Neutrophil (primary cell): ENCODE results near the gene NUFIP2.

Experiments used
- H3K27ac ChIP-seq: fragments of 200-600 bp; sonication (generic); 2 replicates; pipeline ENCODE4 v1.5.1; 2016; ENCODE audit warnings: mild to moderate bottlenecking, moderate library complexity
- H3K27me3 ChIP-seq: fragments of 200-600 bp; sonication (generic); 2 replicates; pipeline ENCODE4 v1.6.0; 2016; ENCODE audit warnings: mild to moderate bottlenecking
- H3K36me3 ChIP-seq: fragments of 200-600 bp; sonication (generic); 2 replicates; pipeline ENCODE4 v1.5.1; 2017
- H3K4me1 ChIP-seq, 2 experiments: fragments of 200-600 bp in 1 of 2; sonication (generic) in 1 of 2; 1 replicate in 1 of 2; 2 replicates in 1 of 2; pipeline versions ENCODE4 v1.5.1 to v1.6.1; 2013 to 2016; ENCODE audit warnings: low read depth in 1 of 2, low read length in 1 of 2, mild to moderate bottlenecking in 1 of 2, moderate library complexity in 1 of 2; ENCODE audit not compliant: control insufficient read depth in 1 of 2, insufficient read depth in 1 of 2
- H3K4me3 ChIP-seq, 2 experiments: fragments of 200-600 bp in 1 of 2; sonication (generic) in 1 of 2; 1 replicate in 1 of 2; 2 replicates in 1 of 2; pipeline ENCODE4 v1.5.1; 2013 to 2016; ENCODE audit warnings: low read depth in 1 of 2, low read length in 1 of 2, mild to moderate bottlenecking in 1 of 2, moderate library complexity in 1 of 2
- H3K9me3 ChIP-seq: fragments of 200-600 bp; sonication (generic); 2 replicates; pipeline ENCODE4 v1.5.1; 2016
- CTCF ChIP-seq: fragments of 200-600 bp; sonication (generic); IDR thresholded peaks from 2 replicates; pipeline ENCODE4 v1.5.1; 2016; ENCODE audit warnings: antibody characterized with exemption

The NUFIP2 gene

GRCh38 chr17:29331075-29331707 is 37.2 kb upstream of the NUFIP2 start:
- no peaks in the 10 kb centered on the region for H3K36me3 ChIP-seq
- no peaks in the 10 kb centered on the region for H3K4me1 ChIP-seq
- no peak overlapping the region for H3K27ac ChIP-seq
- no peak overlapping the region for H3K4me3 ChIP-seq
- no peaks in the 10 kb centered on the region for H3K27me3 ChIP-seq
- H3K9me3 ChIP-seq = no peaks in the 10 kb centered on the region
- TF ChIP-seq CTCF = no peak

GRCh38 chr17:29327412-29327811 is 33.5 kb upstream of the NUFIP2 start:
- no peaks in the 10 kb centered on the region for H3K9me3 ChIP-seq
- TF ChIP-seq CTCF = no peak
- no peaks in the 10 kb centered on the region for H3K4me1 ChIP-seq
- no peaks in the 10 kb centered on the region for H3K27me3 ChIP-seq
- no peaks in the 10 kb centered on the region for H3K36me3 ChIP-seq
- no peak overlapping the region for H3K4me3 ChIP-seq
- H3K27ac ChIP-seq = no peak overlapping the region

GRCh38 chr17:29326023-29326813 is 32.3 kb upstream of the NUFIP2 start:
- Histone ChIP-seq H3K27ac (no peak overlapping the region), H3K9me3 (no peaks in the 10 kb centered on the region), H3K4me3 (no peak overlapping the region), H3K4me1 (no peaks in the 10 kb centered on the region), H3K27me3 (no peaks in the 10 kb centered on the region), H3K36me3 (no peaks in the 10 kb centered on the region)
- no peak for TF ChIP-seq CTCF

GRCh38 chr17:29322363-29322762 is 28.4 kb upstream of the NUFIP2 start:
- no peak overlapping the region for H3K4me3 ChIP-seq
- H3K27ac ChIP-seq = no peak overlapping the region
- H3K9me3 ChIP-seq = no peaks in the 10 kb centered on the region
- TF ChIP-seq CTCF = no peak
- no peaks in the 10 kb centered on the region for H3K27me3 ChIP-seq
- no peaks in the 10 kb centered on the region for H3K36me3 ChIP-seq
- H3K4me1 ChIP-seq = no peaks in the 10 kb centered on the region

GRCh38 chr17:29303386-29303785 is 9.4 kb upstream of the NUFIP2 start:
- no peaks in the 10 kb centered on the region for H3K4me1 ChIP-seq

More at GRCh38 chr17:29303386-29303785, 9.4 kb upstream of the NUFIP2 start:
- Histone ChIP-seq H3K36me3 (no peaks in the 10 kb centered on the region), H3K4me3 (no peak overlapping the region), H3K9me3 (no peaks in the 10 kb centered on the region), H3K27me3 (no peaks in the 10 kb centered on the region), H3K27ac (no peak overlapping the region)
- no peak for TF ChIP-seq CTCF
